ENCODE measurements around the gene RNF148.
"Not testable (repeated sequence)": the region's sequence is repeated elsewhere in the genome, so short reads cannot be mapped to it uniquely, and the experiment has no call there.

The RNF148 gene

GRCh38 chr7:122689346-122690109 is 13.2 kb downstream of the RNF148 start:
- DNase-seq, result no peak

GRCh38 chr7:122688400-122688998 is 14.2 kb downstream of the RNF148 start:
- no peak for DNase-seq

- DNase-seq, result no peak
Observed at GRCh38 chr7:122686360-122686878, 16.3 kb downstream of the RNF148 start.

GRCh38 chr7:122684504-122684903 is 18.2 kb downstream of the RNF148 start:
- no peak for DNase-seq

- DNase-seq, result no peak
Observed at GRCh38 chr7:122682815-122683550, 19.7 kb downstream of the RNF148 start.

- DNase-seq, result not testable (repeated sequence)
Observed at GRCh38 chr7:122681186-122681585, 21.5 kb downstream of the RNF148 start.

- DNase-seq, result no peak
Observed at GRCh38 chr7:122679813-122680212, 22.9 kb downstream of the RNF148 start.

- DNase-seq, result peak; percentile 31 to 53
Observed at GRCh38 chr7:122679269-122679709, 23.4 kb downstream of the RNF148 start.

- no peak for DNase-seq
Observed at GRCh38 chr7:122677149-122677548, 25.6 kb downstream of the RNF148 start.

- DNase-seq, result no peak
Observed at GRCh38 chr7:122676466-122676865, 26.3 kb downstream of the RNF148 start.

- no peak for DNase-seq
Observed at GRCh38 chr7:122675621-122676020, 27.1 kb downstream of the RNF148 start.

- DNase-seq, result no peak
Observed at GRCh38 chr7:122675011-122675410, 27.7 kb downstream of the RNF148 start.

GRCh38 chr7:122674502-122674901 is 28.2 kb downstream of the RNF148 start:
- DNase-seq, result no peak

GRCh38 chr7:122673951-122674350 is 28.8 kb downstream of the RNF148 start:
- no peak for DNase-seq

GRCh38 chr7:122672536-122672935 is 30.2 kb downstream of the RNF148 start:
- DNase-seq, result no peak

GRCh38 chr7:122663733-122664132 is 39.0 kb downstream of the RNF148 start:
- DNase-seq, result no peak

- DNase-seq, result no peak
Observed at GRCh38 chr7:122658856-122659255, 43.9 kb downstream of the RNF148 start.

GRCh38 chr7:122653685-122654084 is 49.0 kb downstream of the RNF148 start:
- no peak for DNase-seq

GRCh38 chr7:122652876-122653275 is 49.8 kb downstream of the RNF148 start:
- no peak for DNase-seq
